Measurements from ENCODE around the gene WIZ. TPM values are rescaled to one million over a fixed set of nuclear protein-coding genes. Genes with fewer than 3 reads are reported as not detected.
A peak's percentile ranks its signal among the peaks of the same experiment; 100 is the strongest.

The WIZ gene
- total and polyA plus RNA-seq, 10 of the 15 experiments (the other 5 are each of a cell fraction or from before 2014, with no cell fraction given), result 0.10 to 26.7 (median 2.7) TPM

- TF ChIP-seq ZBTB33 (IDR thresholded peaks at IDR 0.05), result no peak
- no peak for TF ChIP-seq CUX1 (IDR thresholded peaks at IDR 0.05; ENCODE audit: insufficient replicate concordance, low read depth, low read length)
- no peak for TF ChIP-seq RFX5 (IDR thresholded peaks at IDR 0.05; ENCODE audit: low read depth, low read length)
- peak; percentile 91 for TF ChIP-seq GABPA (IDR thresholded peaks at IDR 0.05; ENCODE audit: low read depth)
- no peak for TF ChIP-seq TCF7 (IDR thresholded peaks at IDR 0.05; ENCODE audit: borderline replicate concordance)
- TF ChIP-seq TCF12 (IDR thresholded peaks at IDR 0.05; ENCODE audit: low read depth, low read length), result no peak
- no peak for TF ChIP-seq RAD51 (IDR thresholded peaks at IDR 0.05)
- no peak for TF ChIP-seq TARDBP (IDR thresholded peaks at IDR 0.05; ENCODE audit: borderline replicate concordance)
- 0 out of 4 replicates have a peak, but pooled peaks of 1 of the 2 experiments have one; percentile 26 for TF ChIP-seq BHLHE40 (IDR thresholded peaks at IDR 0.05; ENCODE audit: borderline replicate concordance in 1 of 2, low read depth in 2 of 2, low read length in 1 of 2)
- no peak for TF ChIP-seq USF2 (IDR thresholded peaks at IDR 0.05; ENCODE audit: borderline replicate concordance, low read depth, low read length)
- no peak for TF ChIP-seq MXI1 (IDR thresholded peaks at IDR 0.05; ENCODE audit: low read depth, low read length)
- peak; percentile 74 for TF ChIP-seq ZBTB11 (CRISPR knock-in tag; IDR thresholded peaks at IDR 0.05)
- TF ChIP-seq ETV6 (conservative IDR thresholded peaks at IDR 0.05 in 1 of 2, IDR thresholded peaks at IDR 0.05 in 1 of 2; ENCODE audit: borderline replicate concordance in 1 of 2, low read depth in 1 of 2), result peak in 1 of 2 experiments; percentile 74; a peak in 2 of 4 replicates
- TF ChIP-seq BACH1 (IDR thresholded peaks at IDR 0.05; ENCODE audit: borderline replicate concordance), result no peak
- TF ChIP-seq RUNX3 (IDR thresholded peaks at IDR 0.05; ENCODE audit: low read length), result peak; percentile 74
- TF ChIP-seq ZNF622 (IDR thresholded peaks at IDR 0.05), result no peak
- TF ChIP-seq TAF1 (IDR thresholded peaks at IDR 0.05; ENCODE audit: borderline replicate concordance, low read depth, low read length), result peak; percentile 75; the same call in 1 of the 2 replicates
- peak; percentile 10 for TF ChIP-seq SP1 (IDR thresholded peaks at IDR 0.05; ENCODE audit: low read depth, low read length)
Observed at GRCh38 chr19:15463861-15464371, 14.2 kb upstream of the WIZ start (continued).
